ENCODE results near the gene IL31. TPM values are rescaled to one million over a fixed set of nuclear protein-coding genes. Genes with fewer than 3 reads are reported as not detected.

Gene IL31
- total and polyA plus RNA-seq, 2 donors (not counting 3 experiments of a cell fraction or from before 2014, with no cell fraction given): not detected

DNA sequence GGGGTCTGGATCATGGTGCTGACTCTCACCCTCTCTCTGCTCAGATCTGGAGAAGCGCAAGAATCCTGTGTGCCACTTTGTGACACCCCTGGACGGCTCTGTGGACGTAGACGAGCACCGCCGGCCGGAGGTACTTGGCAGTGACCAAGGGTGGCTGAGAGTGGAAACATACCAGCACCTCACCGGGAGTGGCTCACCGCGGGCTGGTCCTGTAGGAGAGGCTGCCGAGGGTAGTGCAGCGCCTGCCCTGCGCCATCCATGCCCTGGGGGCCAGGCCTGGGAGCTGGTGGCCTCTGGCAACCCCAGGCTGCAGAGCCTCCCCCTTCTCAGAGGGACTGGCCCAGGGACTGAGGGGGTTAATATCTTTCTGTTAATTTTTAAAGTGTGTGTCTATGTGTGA, 46.2 kb downstream of the IL31 start:
- ChIA-PET CTCF (interaction anchor here (1.1 kb wide), 1 partner anchor 65 kb away, joined by 3 read pairs; no protein-coding TSS in a partner anchor), POLR2A (no interaction called here)
- H4K20me1 ChIP-seq (replicated peaks; ENCODE audit: control insufficient read depth, extremely low read depth, insufficient read depth, low read length): no peaks in the 10 kb centered on the region
- H3K36me3 ChIP-seq (ENCODE audit: control insufficient read depth in 2 of 2, extremely low read depth in 1 of 2, insufficient read depth in 2 of 2, low read length in 2 of 2): peaks cover 4 to 35% of the 10 kb centered on the region in 2 experiments
- FAIRE-seq (no peak), DNase-seq (ENCODE audit: low read depth, low spot score) (no peak)
- H2AFZ ChIP-seq (ENCODE audit: low read depth, low read length): no peak overlapping the region
- intact Hi-C loops (cut with micrococcal nuclease): no loop called here
- H3K9ac ChIP-seq (replicated peaks; ENCODE audit: extremely low read depth, insufficient read depth, low read length): no peak overlapping the region
- TF ChIP-seq GATA2 (IDR thresholded peaks at IDR 0.05; ENCODE audit: insufficient read depth, insufficient read length, low read depth, low read length) (no peak), MYC (IDR thresholded peaks at IDR 0.05; ENCODE audit: low read depth, low read length) (no peak), JUN (IDR thresholded peaks at IDR 0.05; ENCODE audit: borderline replicate concordance, insufficient read depth, insufficient read length, low read depth) (no peak), FOS (IDR thresholded peaks at IDR 0.05; ENCODE audit: borderline replicate concordance, insufficient read depth, low read length) (no peak), EZH2 (IDR thresholded peaks at IDR 0.05; ENCODE audit: borderline replicate concordance, low read depth, low read length, severe bottlenecking) (no peak)
- TF ChIP-seq, protein P1, sequence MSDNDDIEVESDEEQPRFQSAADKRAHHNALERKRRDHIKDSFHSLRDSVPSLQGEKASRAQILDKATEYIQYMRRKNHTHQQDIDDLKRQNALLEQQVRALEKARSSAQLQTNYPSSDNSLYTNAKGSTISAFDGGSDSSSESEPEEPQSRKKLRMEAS (IDR thresholded peaks at IDR 0.05; ENCODE audit: insufficient read depth, insufficient read length): no peak
- no peak overlapping the region for H3K4me2 ChIP-seq (ENCODE audit: insufficient read depth, low read length)
- H3K27me3 ChIP-seq (ENCODE audit: control insufficient read depth in 2 of 2, insufficient read depth in 2 of 2, low read length in 2 of 2): no peaks in the 10 kb centered on the region
- H3K27ac ChIP-seq (ENCODE audit: insufficient read depth, low read depth, low read length): no peak overlapping the region
- no TSS peak for BruUV-seq (replicated peaks)
- dilution Hi-C loops (cut with MboI; ENCODE audit: extremely low pct_ligation_motif_present, low sequenced_read_pairs): no loop called here
- peaks cover 24% of the 10 kb centered on the region for H3K79me2 ChIP-seq (ENCODE audit: control insufficient read depth, insufficient read depth, low read length)
- H3K9me1 ChIP-seq (replicated peaks; ENCODE audit: control insufficient read depth, extremely low read depth, insufficient read depth, low read length): no peaks in the 10 kb centered on the region
- H3K4me1 ChIP-seq (ENCODE audit: control insufficient read depth, extremely low read depth, insufficient read depth, low read length): no peaks in the 10 kb centered on the region
- H3K9me3 ChIP-seq (replicated peaks; ENCODE audit: control insufficient read depth, insufficient read depth, low read length): no peaks in the 10 kb centered on the region
- no peak overlapping the region for H3K4me3 ChIP-seq (replicated peaks in 1 of 3; ENCODE audit: insufficient read depth in 1 of 3, low read depth in 1 of 3, low read length in 3 of 3)

Measured in endothelial cell of umbilical vein (primary cell).